ENCODE results near the gene NCAPD3.

DNA sequence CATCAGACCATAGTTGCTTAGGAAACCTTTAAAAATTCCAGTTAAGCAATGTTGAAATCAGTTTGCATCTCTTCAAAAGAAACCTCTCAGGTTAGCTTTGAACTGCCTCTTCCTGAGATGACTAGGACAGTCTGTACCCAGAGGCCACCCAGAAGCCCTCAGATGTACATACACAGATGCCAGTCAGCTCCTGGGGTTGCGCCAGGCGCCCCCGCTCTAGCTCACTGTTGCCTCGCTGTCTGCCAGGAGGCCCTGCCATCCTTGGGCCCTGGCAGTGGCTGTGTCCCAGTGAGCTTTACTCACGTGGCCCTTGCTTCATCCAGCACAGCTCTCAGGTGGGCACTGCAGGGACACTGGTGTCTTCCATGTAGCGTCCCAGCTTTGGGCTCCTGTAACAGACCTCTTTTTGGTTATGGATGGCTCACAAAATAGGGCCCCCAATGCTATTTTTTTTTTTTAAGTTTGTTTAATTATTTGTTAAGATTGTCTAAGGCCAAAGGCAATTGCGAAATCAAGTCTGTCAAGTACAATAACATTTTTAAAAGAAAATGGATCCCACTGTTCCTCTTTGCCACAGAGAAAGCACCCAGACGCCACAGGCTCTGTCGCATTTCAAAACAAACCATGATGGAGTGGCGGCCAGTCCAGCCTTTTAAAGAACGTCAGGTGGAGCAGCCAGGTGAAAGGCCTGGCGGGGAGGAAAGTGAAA is 73.4 kb downstream of the NCAPD3 start:
- TF ChIP-seq POLR2AphosphoS5 (IDR thresholded peaks at IDR 0.05) (peak; percentile 61 to 65), CTCF (IDR thresholded peaks at IDR 0.05) (no peak)

Data from esophagus muscularis mucosa (tissue), 3 donors.